Heart right ventricle (tissue), 16 donors: Measurements from ENCODE around the gene GRIP2. TPM values are rescaled to one million over a fixed set of nuclear protein-coding genes. Genes with fewer than 3 reads are reported as not detected.

Experiments used
- ATAC-seq, 8 donors: fragments of 200-7000 bp; cut with Tn5 transposase; one replicate each; pipeline ENCODE4 v1.9.1; 2020; ENCODE audit warnings: mild to moderate bottlenecking in 8 of 8, moderate library complexity in 8 of 8, moderate number of reproducible peaks in 1 of 8
- DNase-seq, 2 donors: peaks; one replicate each; pipeline ENCODE4 v3.0.0-alpha.2; 2020
- H3K27ac ChIP-seq, 10 donors: fragments of 200-600 bp; sonication (generic) in 2 of 10; one replicate each; pipeline versions ENCODE4 v1.5.0 to v1.8.0; 2020 to 2022; ENCODE audit warnings: mild to moderate bottlenecking in 3 of 10
- H3K27me3 ChIP-seq, 7 donors: fragments of 200-600 bp; one replicate each; pipeline ENCODE4 v1.8.0; 2021 to 2022; ENCODE audit warnings: mild to moderate bottlenecking in 2 of 7
- H3K36me3 ChIP-seq, 9 donors: fragments of 200-600 bp; sonication (generic) in 1 of 9; one replicate each; pipeline versions ENCODE4 v1.5.0 to v1.8.0; 2020 to 2022; ENCODE audit warnings: mild to moderate bottlenecking in 2 of 9
- H3K4me1 ChIP-seq, 9 donors: fragments of 200-600 bp; sonication (generic) in 1 of 9; one replicate each; pipeline versions ENCODE4 v1.5.0 to v1.8.0; 2020 to 2022; ENCODE audit warnings: mild to moderate bottlenecking in 4 of 9
- H3K4me3 ChIP-seq, 10 donors: fragments of 200-600 bp; sonication (generic) in 2 of 10; one replicate each; pipeline versions ENCODE4 v1.5.0 to v1.8.0; 2020 to 2022; ENCODE audit warnings: mild to moderate bottlenecking in 7 of 10, moderate library complexity in 2 of 10
- H3K9me3 ChIP-seq, 11 donors: fragments of 200-600 bp in 10 of 11; sonication (generic) in 2 of 11; one replicate each; pipeline versions ENCODE4 v1.5.0 to v1.8.0; 2013 to 2022; ENCODE audit warnings: mild to moderate bottlenecking in 2 of 11, control low read depth in 1 of 11, moderate library complexity in 1 of 11
- WGBS, 2 donors: extraction: QIAGEN DNeasy Blood & Tissue Kit; methylation state at CpG; one replicate each; pipeline ENCODE4 v1.1.7; 2013; ENCODE audit warnings: inconsistent platforms in 1 of 2; 5-methylcytosine and 5-hydroxymethylcytosine counted together
- intact Hi-C, 10 donors: fragments of 100-400 bp; cut with DNase I; formaldehyde crosslinking; loops; one replicate each; pipeline versions ENCODE4 v1.11.1 to v1.14.2; 2022
- polyA plus RNA-seq, 2 donors: library from polyadenylated mRNA; stranded (reverse); fragments of 200-250 nt; gene quantifications; one replicate each; pipeline ENCODE4 v1.2.3, GENCODE V29; 2013
- total RNA-seq, 10 donors: library from RNA; stranded (reverse); fragmentation: NEBNext Ultra II Directional in 3 of 10; extraction: Animal tissue kit (Norgen Biotek cat#: 25700) in 3 of 10; gene quantifications; one replicate each; pipeline versions ENCODE4 v1.2.1 to v1.2.4, GENCODE V29; 2021 to 2023
- TF ChIP-seq, protein P1 (sequence below), 9 donors: fragments of 200-600 bp; sonication (generic) in 2 of 9; IDR thresholded peaks; one replicate each; pipeline versions ENCODE4 v1.5.0 to v1.8.0; 2021 to 2022; ENCODE audit warnings: antibody characterized with exemption in 9 of 9, mild to moderate bottlenecking in 5 of 9, moderate library complexity in 1 of 9
- donor health status: Arrhythmogenic right ventricular cardiomyopathy.
- donor health status: ischemic (EF 13 %, LVEDD 7.1; RV severe dilation, severe dysfunction).
- donor health status: healthy with polysubstance abuse.
- donor health status: DM: no; HTN: yes; CAD: no.
- donor health status: DM: no; HTN: no; CAD: no.
- donor health status: ischemic (EF 25% LVEDD 6.9; RV normal size, moderate dysfunction).
- donor health status: ischemic (EF 25% LVEDD 5.7; RV mildly dilated, moderate dysfunction).
- donor health status: healthy.
- donor health status: DM: yes; HTN: yes; CAD: no.
- donor health status: Ischemic cardiomyopathy.
- donor health status: ischemic (EF 35%, LVEDD 5.7; RV mildly dilated, moderate dysfunction).
- donor health status: nonischemic (EF 11% LVEDD 7.7; RV severe dilation, severe dysfunction).
- donor health status: DM: yes; HTN: yes; CAD: no.
- donor health status: PGD.
- donor health status: ischemic (EF 29% LVEDD 5.4; RV normal size, mild dysfunction).
- donor health status: nonischemic (EF 23%, LVEDD 6.1; RV moderate dilation, normal function).

GRIP2 gene
- total and polyA plus RNA-seq, 12 donors = 7.4 to 70.1 (median 39.4) TPM

DNA sequence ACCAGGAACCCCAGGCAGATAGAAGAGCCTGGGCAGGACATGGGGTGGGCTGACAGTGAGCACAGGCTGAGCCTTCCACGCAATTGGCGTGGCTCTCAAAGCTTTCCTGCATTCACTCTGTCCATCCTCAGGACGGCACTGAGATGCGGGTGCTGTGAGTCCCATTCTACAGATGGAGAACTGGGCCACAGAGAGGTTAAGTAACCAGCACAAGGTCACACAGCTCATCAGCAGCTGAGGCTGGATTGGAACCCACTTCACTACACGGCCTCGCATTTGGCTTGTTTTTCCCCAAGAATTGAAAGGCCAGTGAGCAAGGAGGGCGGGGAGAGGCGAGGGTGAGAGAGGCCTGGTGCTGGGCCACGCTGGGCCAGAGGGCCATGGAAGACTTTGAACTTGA lies 36.0 kb upstream of the GRIP2 start:
- Histone ChIP-seq H3K27ac (no peak overlapping the region), H3K4me3 (no peak overlapping the region), H3K4me1 (no peaks in the 10 kb centered on the region), H3K36me3 (no peaks in the 10 kb centered on the region), H3K27me3 (peaks cover 0 to 38% (median 4%) of the 10 kb centered on the region in 7 donors), H3K9me3 (no peaks in the 10 kb centered on the region)
- ATAC-seq (no peak), DNase-seq (no peak)
- intact Hi-C loops = no loop called here
- TF ChIP-seq, protein P1, sequence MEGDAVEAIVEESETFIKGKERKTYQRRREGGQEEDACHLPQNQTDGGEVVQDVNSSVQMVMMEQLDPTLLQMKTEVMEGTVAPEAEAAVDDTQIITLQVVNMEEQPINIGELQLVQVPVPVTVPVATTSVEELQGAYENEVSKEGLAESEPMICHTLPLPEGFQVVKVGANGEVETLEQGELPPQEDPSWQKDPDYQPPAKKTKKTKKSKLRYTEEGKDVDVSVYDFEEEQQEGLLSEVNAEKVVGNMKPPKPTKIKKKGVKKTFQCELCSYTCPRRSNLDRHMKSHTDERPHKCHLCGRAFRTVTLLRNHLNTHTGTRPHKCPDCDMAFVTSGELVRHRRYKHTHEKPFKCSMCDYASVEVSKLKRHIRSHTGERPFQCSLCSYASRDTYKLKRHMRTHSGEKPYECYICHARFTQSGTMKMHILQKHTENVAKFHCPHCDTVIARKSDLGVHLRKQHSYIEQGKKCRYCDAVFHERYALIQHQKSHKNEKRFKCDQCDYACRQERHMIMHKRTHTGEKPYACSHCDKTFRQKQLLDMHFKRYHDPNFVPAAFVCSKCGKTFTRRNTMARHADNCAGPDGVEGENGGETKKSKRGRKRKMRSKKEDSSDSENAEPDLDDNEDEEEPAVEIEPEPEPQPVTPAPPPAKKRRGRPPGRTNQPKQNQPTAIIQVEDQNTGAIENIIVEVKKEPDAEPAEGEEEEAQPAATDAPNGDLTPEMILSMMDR (IDR thresholded peaks at IDR 0.05) = no peak
- WGBS, 2 donors = 89 to 94% methylated on average over 9 of the region's 9 CpGs

DNA sequence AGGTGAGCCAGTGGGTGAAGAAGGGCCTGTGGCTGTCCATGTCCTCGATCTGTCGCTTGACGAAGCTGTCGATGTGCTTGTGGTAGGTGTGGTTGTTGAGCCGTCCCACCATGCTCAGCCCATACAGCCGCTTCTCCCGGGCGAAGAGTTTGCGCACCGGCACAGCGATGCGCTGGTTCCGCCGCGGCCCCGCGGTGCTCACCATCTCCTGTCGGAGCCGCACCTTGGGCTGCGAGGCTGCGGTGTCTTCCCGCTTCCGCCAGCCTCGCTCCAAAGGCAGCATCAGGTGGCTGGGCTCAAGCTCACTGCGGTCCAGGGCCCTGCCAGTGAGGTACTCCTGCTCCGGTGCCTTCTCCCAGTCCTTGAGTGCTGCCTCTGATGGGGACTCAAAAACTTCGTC lies 34.0 kb upstream of the GRIP2 start:
- Histone ChIP-seq H3K36me3 (no peaks in the 10 kb centered on the region), H3K27ac (no peak overlapping the region), H3K9me3 (no peaks in the 10 kb centered on the region), H3K4me1 (no peaks in the 10 kb centered on the region), H3K4me3 (no peak overlapping the region), H3K27me3 (peaks cover 0 to 47% (median 4%) of the 10 kb centered on the region in 7 donors)
- ATAC-seq (no peak), DNase-seq (no peak)
- intact Hi-C loops = no loop called here
- 85 to 86% methylated on average over 27 of the region's 27 CpGs for WGBS, 2 donors
- TF ChIP-seq, protein P1 (IDR thresholded peaks at IDR 0.05) = no peak

GRCh38 chr3:14573706-14574105 lies 33.6 kb upstream of the GRIP2 start:
- TF ChIP-seq, protein P1 (IDR thresholded peaks at IDR 0.05) = no peak
- WGBS, 2 donors = 89 to 93% methylated on average over 21 of the region's 21 CpGs
- ATAC-seq = no peak
- H3K27me3 ChIP-seq = peaks cover 0 to 52% (median 4%) of the 10 kb centered on the region in 7 donors
- H3K4me1 ChIP-seq = no peaks in the 10 kb centered on the region
- H3K9me3 ChIP-seq = no peaks in the 10 kb centered on the region
- no peak overlapping the region for H3K4me3 ChIP-seq
- DNase-seq = no peak
- intact Hi-C loops = no loop called here
- H3K27ac ChIP-seq = no peak overlapping the region
- no peaks in the 10 kb centered on the region for H3K36me3 ChIP-seq

DNA sequence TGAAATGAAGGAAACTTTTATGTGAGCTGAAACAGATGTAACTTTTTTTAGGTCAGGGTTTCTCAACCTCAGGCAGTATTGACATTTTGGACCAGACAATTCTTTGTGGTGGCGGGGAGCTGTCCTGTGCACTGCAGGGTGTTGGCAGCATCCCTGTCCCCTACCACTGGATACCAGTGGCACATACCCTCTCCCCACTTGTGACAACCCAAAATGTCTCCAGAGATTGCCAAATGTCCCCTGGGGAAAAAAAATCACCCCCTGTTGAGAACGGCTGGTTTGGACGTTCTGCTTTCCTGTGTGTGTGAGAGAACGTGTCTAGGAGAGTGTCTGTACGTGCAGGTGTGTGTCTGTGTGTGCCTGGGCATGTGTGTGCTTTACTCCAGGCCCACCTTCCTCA lies 30.7 kb upstream of the GRIP2 start:
- TF ChIP-seq, protein P1 (IDR thresholded peaks at IDR 0.05) = no peak
- Histone ChIP-seq H3K4me1 (no peaks in the 10 kb centered on the region), H3K9me3 (no peaks in the 10 kb centered on the region), H3K36me3 (no peaks in the 10 kb centered on the region), H3K27ac (peak overlapping the region in 1 of 10 donors; percentile 7), H3K27me3 (peaks cover 0 to 52% (median 6%) of the 10 kb centered on the region in 7 donors), H3K4me3 (no peak overlapping the region)
- DNase-seq (no peak), ATAC-seq (no peak)
- intact Hi-C loops = no loop called here
- 75 to 77% methylated on average over 5 of the region's 5 CpGs for whole genome bisulfite sequencing, 2 donors
